GM12874 (cell line): Measurements from ENCODE around the gene SLC35F3.

ENCODE experiments used
- TF ChIP-seq, protein P1 (sequence below): IDR thresholded peaks from 2 replicates; pipeline ENCODE4 v1.5.1; 2011; ENCODE audit warnings: low read depth, mild to moderate bottlenecking, control low read depth, low read length, moderate library complexity; ENCODE audit not compliant: insufficient read depth

SLC35F3 gene

DNA sequence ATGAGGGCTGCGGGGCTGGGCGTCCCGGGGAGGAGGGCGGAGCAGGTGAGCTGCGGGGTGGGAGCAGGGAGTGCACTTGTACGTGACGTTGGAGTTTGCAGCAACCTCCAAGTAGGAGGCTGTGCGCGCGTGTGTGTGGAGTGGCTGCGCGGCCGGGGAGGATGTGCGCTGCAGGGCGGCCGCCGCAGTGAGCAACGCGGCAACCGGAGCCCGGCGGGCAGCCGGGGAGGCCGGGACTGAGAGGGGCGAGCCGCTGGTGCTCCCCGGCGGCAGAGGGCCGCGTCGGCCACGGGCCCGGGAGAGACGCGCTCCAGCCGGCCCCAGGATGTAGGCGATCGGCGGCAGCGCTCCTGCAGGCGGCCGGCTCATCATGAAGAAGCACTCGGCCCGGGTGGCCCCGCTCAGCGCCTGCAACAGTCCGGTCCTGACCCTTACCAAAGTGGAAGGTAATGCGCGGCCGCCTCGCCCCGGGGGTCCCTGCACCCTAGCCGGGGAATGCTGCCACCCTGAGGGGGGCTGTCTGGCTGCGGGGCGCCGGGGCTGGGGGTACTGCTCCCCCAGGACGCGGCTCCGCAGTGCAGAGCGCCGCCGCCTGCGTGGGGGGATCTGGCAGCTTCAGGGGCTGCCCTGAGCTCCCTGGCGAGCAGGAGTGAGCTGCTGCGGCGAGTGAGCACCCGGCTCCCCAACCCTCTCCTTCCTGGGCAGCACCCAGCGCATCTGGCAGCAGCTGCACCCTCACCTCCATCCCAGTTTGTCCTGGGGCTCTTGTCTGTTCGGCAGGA is 309.8 kb downstream of the SLC35F3 start:
- TF ChIP-seq, protein P1, sequence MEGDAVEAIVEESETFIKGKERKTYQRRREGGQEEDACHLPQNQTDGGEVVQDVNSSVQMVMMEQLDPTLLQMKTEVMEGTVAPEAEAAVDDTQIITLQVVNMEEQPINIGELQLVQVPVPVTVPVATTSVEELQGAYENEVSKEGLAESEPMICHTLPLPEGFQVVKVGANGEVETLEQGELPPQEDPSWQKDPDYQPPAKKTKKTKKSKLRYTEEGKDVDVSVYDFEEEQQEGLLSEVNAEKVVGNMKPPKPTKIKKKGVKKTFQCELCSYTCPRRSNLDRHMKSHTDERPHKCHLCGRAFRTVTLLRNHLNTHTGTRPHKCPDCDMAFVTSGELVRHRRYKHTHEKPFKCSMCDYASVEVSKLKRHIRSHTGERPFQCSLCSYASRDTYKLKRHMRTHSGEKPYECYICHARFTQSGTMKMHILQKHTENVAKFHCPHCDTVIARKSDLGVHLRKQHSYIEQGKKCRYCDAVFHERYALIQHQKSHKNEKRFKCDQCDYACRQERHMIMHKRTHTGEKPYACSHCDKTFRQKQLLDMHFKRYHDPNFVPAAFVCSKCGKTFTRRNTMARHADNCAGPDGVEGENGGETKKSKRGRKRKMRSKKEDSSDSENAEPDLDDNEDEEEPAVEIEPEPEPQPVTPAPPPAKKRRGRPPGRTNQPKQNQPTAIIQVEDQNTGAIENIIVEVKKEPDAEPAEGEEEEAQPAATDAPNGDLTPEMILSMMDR, result no peak

DNA sequence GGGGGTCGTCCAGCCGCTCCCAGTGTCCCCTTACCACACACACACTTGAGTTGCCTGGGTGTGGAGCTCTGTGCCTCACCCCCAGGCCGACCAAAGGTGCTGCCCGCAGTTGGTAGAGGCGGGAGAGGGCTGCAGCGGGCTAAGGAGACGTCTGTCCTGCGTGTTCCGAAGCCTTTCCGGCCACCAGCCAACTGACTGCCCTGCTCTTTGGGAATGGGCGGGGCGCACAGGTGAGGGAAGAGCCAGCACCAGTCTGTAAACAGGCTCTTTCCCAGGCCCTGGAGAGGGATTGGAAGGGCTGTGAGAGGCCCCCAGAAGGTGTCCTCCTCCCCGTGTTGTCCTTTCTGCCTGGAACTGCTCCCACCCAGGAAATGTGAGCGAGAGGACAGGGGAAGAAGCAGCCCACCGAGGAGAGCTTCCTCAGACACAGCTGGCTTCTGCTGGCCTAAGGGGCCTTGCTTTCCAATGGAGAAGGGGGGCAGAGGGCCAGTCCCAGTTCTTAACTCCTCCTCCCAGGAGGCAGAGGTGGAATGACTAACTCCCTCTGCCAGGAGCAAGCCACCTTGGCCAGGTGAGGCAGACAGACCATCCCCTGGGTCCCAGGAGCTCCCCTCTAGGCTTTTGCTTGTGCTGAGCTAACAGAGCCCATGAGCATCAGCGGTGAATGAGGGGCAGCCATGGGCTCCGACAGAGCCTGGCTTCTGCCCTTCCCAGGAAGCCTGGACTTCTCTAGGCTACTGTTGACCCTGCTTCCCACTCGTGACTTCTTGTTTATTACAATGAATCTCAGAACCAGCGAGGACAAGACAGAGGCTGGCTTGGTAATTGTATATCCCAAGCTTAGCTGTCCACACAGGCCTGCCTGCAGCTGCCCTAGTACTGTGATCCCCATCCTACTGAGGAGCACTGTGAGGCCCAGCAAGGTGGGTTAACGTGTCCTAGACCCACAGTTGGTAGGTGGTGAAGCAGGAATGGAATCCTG is 310.7 kb downstream of the SLC35F3 start:
- TF ChIP-seq, protein P1, result no peak

- TF ChIP-seq, protein P1, result no peak
Measured at GRCh38 chr1:234216116-234216703, 311.7 kb downstream of the SLC35F3 start.

DNA sequence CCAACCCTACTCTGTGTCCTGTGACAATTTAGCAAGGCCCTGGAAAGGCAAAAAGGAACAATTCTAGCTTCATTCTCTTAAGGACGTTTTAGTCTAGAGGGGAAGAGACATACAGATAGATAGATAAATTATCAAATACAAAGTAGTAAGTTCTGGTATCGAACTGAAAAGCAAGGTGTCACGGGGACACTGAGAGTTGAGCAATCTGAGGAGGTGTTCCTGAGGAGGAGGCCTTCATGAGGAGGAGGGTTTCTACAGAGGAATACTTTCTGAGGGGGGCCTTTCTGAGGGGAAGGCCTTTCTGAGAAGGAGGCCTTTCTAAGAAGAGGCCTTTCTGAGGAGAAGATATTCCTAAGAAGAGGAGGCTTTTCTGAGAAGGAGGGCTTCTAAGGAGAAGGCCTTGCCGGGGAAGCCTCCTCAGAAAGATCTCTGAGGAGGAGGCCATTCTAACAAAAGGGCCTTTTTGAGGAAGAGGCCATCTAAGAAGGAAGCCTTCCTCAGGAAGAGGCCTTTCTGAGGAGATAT is 312.9 kb downstream of the SLC35F3 start:
- TF ChIP-seq, protein P1, result no peak

- TF ChIP-seq, protein P1, result no peak
Measured at GRCh38 chr1:234218078-234218477, 313.6 kb downstream of the SLC35F3 start.

- TF ChIP-seq, protein P1, result no peak
Measured at GRCh38 chr1:234219711-234220110, 315.2 kb downstream of the SLC35F3 start.

GRCh38 chr1:234221601-234222000 is 317.1 kb downstream of the SLC35F3 start:
- TF ChIP-seq, protein P1, result no peak
